ENCODE results near the gene SCD5. TPM values are rescaled to one million over a fixed set of nuclear protein-coding genes. Genes with fewer than 3 reads are reported as not detected.

The SCD5 gene
- total RNA-seq, 1 experiment from 2014 or later = 16.3 TPM

GRCh38 chr4:82645936-82646565 is 152.5 kb downstream of the SCD5 start:
- DNase-seq = no peak
- H3K4me1 Mint-ChIP-seq (ENCODE audit: low read depth, unreplicated experiment) = peaks cover 15% of the 10 kb centered on the region
- H3K36me3 Mint-ChIP-seq (ENCODE audit: insufficient read depth, unreplicated experiment) = no peaks in the 10 kb centered on the region
- CTCF ChIA-PET = no interaction called here
- TF ChIP-seq CTCF (IDR thresholded peaks at IDR 0.05; ENCODE audit: unreplicated experiment) = no peak
- H3K4me3 Mint-ChIP-seq (ENCODE audit: low read depth, unreplicated experiment) = no peak overlapping the region
- H3K9me3 Mint-ChIP-seq (ENCODE audit: low read depth, unreplicated experiment) = no peaks in the 10 kb centered on the region
- no peaks in the 10 kb centered on the region for H3K27me3 Mint-ChIP-seq (ENCODE audit: unreplicated experiment)
- no peak overlapping the region for H3K27ac Mint-ChIP-seq (ENCODE audit: unreplicated experiment)
- no TSS peak for BruUV-seq (replicated peaks)
- intact Hi-C loops (cut with micrococcal nuclease; ENCODE audit: unreplicated experiment) = no loop called here

- peaks cover 15% of the 10 kb centered on the region for H3K4me1 Mint-ChIP-seq (ENCODE audit: low read depth, unreplicated experiment)
- TF ChIP-seq CTCF (IDR thresholded peaks at IDR 0.05; ENCODE audit: unreplicated experiment) = no peak
- intact Hi-C loops (cut with micrococcal nuclease; ENCODE audit: unreplicated experiment) = no loop called here
- H3K4me3 Mint-ChIP-seq (ENCODE audit: low read depth, unreplicated experiment) = no peak overlapping the region
- no peaks in the 10 kb centered on the region for H3K9me3 Mint-ChIP-seq (ENCODE audit: low read depth, unreplicated experiment)
- DNase-seq = no peak
- H3K36me3 Mint-ChIP-seq (ENCODE audit: insufficient read depth, unreplicated experiment) = no peaks in the 10 kb centered on the region
- no peaks in the 10 kb centered on the region for H3K27me3 Mint-ChIP-seq (ENCODE audit: unreplicated experiment)
- H3K27ac Mint-ChIP-seq (ENCODE audit: unreplicated experiment) = no peak overlapping the region
- CTCF ChIA-PET = no interaction called here
- no TSS peak for BruUV-seq (replicated peaks)
These were observed 153.9 kb downstream of the SCD5 start for GRCh38 chr4:82644734-82645126.

GRCh38 chr4:82643994-82644733 is 154.4 kb downstream of the SCD5 start:
- Mint-ChIP-seq H3K27me3 (ENCODE audit: unreplicated experiment) (no peaks in the 10 kb centered on the region), H3K4me3 (ENCODE audit: low read depth, unreplicated experiment) (no peak overlapping the region), H3K9me3 (ENCODE audit: low read depth, unreplicated experiment) (no peaks in the 10 kb centered on the region), H3K27ac (ENCODE audit: unreplicated experiment) (no peak overlapping the region), H3K4me1 (ENCODE audit: low read depth, unreplicated experiment) (peaks cover 15% of the 10 kb centered on the region), H3K36me3 (ENCODE audit: insufficient read depth, unreplicated experiment) (no peaks in the 10 kb centered on the region)
- no peak for DNase-seq
- CTCF ChIA-PET = no interaction called here
- no peak for TF ChIP-seq CTCF (IDR thresholded peaks at IDR 0.05; ENCODE audit: unreplicated experiment)
- no TSS peak for BruUV-seq (replicated peaks)
- intact Hi-C loops (cut with micrococcal nuclease; ENCODE audit: unreplicated experiment) = no loop called here

DNA sequence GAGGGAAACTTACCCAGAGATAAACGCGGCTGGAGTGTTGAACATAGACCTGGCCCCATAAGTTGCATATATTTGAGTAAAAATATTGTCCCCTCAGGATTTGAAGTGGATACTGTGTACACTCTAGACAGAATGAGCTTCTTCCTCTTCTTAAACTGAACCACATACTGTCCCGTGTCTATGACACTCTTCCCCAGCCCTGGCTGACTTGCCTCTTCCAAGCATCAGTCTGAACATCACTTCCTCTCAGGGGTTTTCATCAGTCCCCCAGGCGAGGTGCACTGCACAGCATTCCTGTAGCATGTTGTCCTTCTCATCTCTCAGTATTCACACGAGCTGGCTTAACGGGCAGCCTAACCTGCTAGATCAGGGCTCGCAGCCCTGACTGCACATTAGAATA is 156.3 kb downstream of the SCD5 start:
- no peak overlapping the region for H3K27ac Mint-ChIP-seq (ENCODE audit: unreplicated experiment)
- no peaks in the 10 kb centered on the region for H3K36me3 Mint-ChIP-seq (ENCODE audit: insufficient read depth, unreplicated experiment)
- H3K27me3 Mint-ChIP-seq (ENCODE audit: unreplicated experiment) = no peaks in the 10 kb centered on the region
- BruUV-seq (replicated peaks) = no TSS peak
- no peaks in the 10 kb centered on the region for H3K9me3 Mint-ChIP-seq (ENCODE audit: low read depth, unreplicated experiment)
- CTCF ChIA-PET = no interaction called here
- TF ChIP-seq CTCF (IDR thresholded peaks at IDR 0.05; ENCODE audit: unreplicated experiment) = no peak
- H3K4me3 Mint-ChIP-seq (ENCODE audit: low read depth, unreplicated experiment) = no peak overlapping the region
- intact Hi-C loops (cut with micrococcal nuclease; ENCODE audit: unreplicated experiment) = no loop called here
- peaks cover 15% of the 10 kb centered on the region for H3K4me1 Mint-ChIP-seq (ENCODE audit: low read depth, unreplicated experiment)
- no peak for DNase-seq
